DND-41 (cell line): ENCODE measurements around the gene FCER1G.

Source experiments
- ATAC-seq: fragments of 200-7000 bp; cut with Tn5 transposase; 3 replicates; pipeline ENCODE4 v1.9.1; 2021; ENCODE audit warnings: low read depth; ENCODE audit not compliant: insufficient read depth
- DNase-seq: peaks from one replicate; pipeline ENCODE4 v3.0.0-alpha.2; 2020
- H2AFZ ChIP-seq: 2 replicates; pipeline ENCODE4 v1.6.0; 2012; ENCODE audit warnings: low read depth, low read length
- H3K27ac ChIP-seq: 2 replicates; pipeline ENCODE4 v1.5.1; 2012; ENCODE audit warnings: low read length, inconsistent platforms
- H3K27me3 ChIP-seq: fragments of 200-600 bp; sonication (generic); 2 replicates; pipeline ENCODE4 v1.6.0; 2012; ENCODE audit warnings: low read length, mild to moderate bottlenecking, inconsistent platforms; ENCODE audit not compliant: insufficient read depth, poor library complexity
- H3K36me3 ChIP-seq: 2 replicates; pipeline ENCODE4 v1.5.1; 2012; ENCODE audit warnings: low read length, inconsistent platforms; ENCODE audit not compliant: insufficient read depth
- H3K4me1 ChIP-seq: 2 replicates; pipeline ENCODE4 v1.5.1; 2012; ENCODE audit warnings: mild to moderate bottlenecking, low read length; ENCODE audit not compliant: insufficient read depth
- H3K4me2 ChIP-seq: 2 replicates; pipeline ENCODE4 v1.6.0; 2012; ENCODE audit warnings: mild to moderate bottlenecking, moderate library complexity, low read length, inconsistent platforms; ENCODE audit not compliant: insufficient read depth
- H3K4me3 ChIP-seq, 2 experiments: fragments of 200-600 bp in 1 of 2; shearing (Covaris generic) in 1 of 2; 2 replicates each; pipeline ENCODE4 v1.5.1; 2012 to 2016; ENCODE audit warnings: inconsistent platforms in 2 of 2, low read length in 2 of 2, mild to moderate bottlenecking in 2 of 2, low read depth in 1 of 2, moderate library complexity in 1 of 2
- H3K79me2 ChIP-seq: 2 replicates; pipeline ENCODE4 v1.6.0; 2012; ENCODE audit warnings: low read length, inconsistent platforms; ENCODE audit not compliant: insufficient read depth
- H3K9ac ChIP-seq: 2 replicates; pipeline ENCODE4 v1.6.0; 2012; ENCODE audit warnings: low read depth, mild to moderate bottlenecking, inconsistent platforms, low read length, moderate library complexity
- H3K9me3 ChIP-seq: 2 replicates; pipeline ENCODE4 v1.5.1; 2012; ENCODE audit warnings: low read length, moderate library complexity, mild to moderate bottlenecking, inconsistent platforms; ENCODE audit not compliant: insufficient read depth, severe bottlenecking
- H4K20me1 ChIP-seq: 2 replicates; pipeline ENCODE4 v1.6.0; 2012; ENCODE audit warnings: low read length; ENCODE audit not compliant: insufficient read depth
- EZH2 ChIP-seq: IDR thresholded peaks from 3 replicates; pipeline ENCODE4 v1.6.1; 2012; ENCODE audit warnings: borderline replicate concordance, low read depth, mild to moderate bottlenecking, moderate library complexity, low read length, inconsistent platforms; ENCODE audit not compliant: severe bottlenecking
- TF ChIP-seq, protein P1 (sequence below): IDR thresholded peaks from 2 replicates; pipeline ENCODE4 v1.5.1; 2012; ENCODE audit warnings: borderline replicate concordance, low read length, moderate library complexity, mild to moderate bottlenecking; ENCODE audit not compliant: poor library complexity, severe bottlenecking; ENCODE audit errors: extremely low read depth

Gene FCER1G

DNA sequence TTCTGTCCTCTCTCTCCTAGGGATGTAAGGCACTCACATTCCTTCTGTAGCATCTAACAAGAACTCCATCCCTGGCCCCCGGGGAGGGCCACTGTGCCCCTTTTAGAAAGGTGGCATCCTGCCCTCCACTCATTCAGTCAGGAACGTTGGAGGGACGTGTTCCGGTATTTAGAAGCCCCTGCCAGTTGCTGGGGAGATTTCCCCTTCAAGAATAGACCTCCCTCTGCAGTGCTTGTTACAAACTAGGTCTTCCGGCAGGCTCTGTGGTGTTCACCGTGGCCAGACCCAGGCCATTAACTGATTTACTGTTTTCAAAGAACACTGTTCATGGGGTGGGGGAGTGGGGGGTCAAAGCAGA is 44.2 kb downstream of the FCER1G start:
- Histone ChIP-seq H3K4me3 (no peak overlapping the region), H3K9me3 (peaks cover 8% of the 10 kb centered on the region), H4K20me1 (no peaks in the 10 kb centered on the region), H3K27ac (no peak overlapping the region), H3K4me2 (no peak overlapping the region), H3K4me1 (no peaks in the 10 kb centered on the region), H3K36me3 (no peaks in the 10 kb centered on the region), H2AFZ (no peak overlapping the region), H3K9ac (no peak overlapping the region), H3K79me2 (no peaks in the 10 kb centered on the region), H3K27me3 (peaks cover 18% of the 10 kb centered on the region)
- no peak for TF ChIP-seq EZH2
- TF ChIP-seq, protein P1, sequence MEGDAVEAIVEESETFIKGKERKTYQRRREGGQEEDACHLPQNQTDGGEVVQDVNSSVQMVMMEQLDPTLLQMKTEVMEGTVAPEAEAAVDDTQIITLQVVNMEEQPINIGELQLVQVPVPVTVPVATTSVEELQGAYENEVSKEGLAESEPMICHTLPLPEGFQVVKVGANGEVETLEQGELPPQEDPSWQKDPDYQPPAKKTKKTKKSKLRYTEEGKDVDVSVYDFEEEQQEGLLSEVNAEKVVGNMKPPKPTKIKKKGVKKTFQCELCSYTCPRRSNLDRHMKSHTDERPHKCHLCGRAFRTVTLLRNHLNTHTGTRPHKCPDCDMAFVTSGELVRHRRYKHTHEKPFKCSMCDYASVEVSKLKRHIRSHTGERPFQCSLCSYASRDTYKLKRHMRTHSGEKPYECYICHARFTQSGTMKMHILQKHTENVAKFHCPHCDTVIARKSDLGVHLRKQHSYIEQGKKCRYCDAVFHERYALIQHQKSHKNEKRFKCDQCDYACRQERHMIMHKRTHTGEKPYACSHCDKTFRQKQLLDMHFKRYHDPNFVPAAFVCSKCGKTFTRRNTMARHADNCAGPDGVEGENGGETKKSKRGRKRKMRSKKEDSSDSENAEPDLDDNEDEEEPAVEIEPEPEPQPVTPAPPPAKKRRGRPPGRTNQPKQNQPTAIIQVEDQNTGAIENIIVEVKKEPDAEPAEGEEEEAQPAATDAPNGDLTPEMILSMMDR, result no peak
- ATAC-seq, result no peak
- DNase-seq, result no peak

DNA sequence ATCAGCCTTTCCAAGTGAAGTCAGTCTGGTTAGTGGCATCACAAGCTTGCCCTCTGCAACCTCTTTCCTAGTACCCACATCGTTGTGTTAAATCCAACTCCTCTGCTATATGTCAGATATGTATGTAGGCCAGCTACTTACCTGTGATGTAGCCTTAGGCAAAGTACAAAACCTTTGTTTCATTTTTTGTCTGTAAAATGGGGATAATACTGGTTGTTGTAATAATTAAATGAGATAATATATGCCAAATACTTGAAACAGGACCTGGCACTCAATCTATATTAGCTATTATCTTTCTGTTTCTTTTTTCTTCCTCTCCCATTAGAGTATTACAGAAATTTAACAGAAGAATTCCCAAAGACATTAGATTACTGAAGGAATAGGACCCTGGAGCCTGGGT is 44.7 kb downstream of the FCER1G start:
- no peak overlapping the region for H3K27ac ChIP-seq
- no peak overlapping the region for H2AFZ ChIP-seq
- peaks cover 8% of the 10 kb centered on the region for H3K9me3 ChIP-seq
- no peak overlapping the region for H3K4me2 ChIP-seq
- H3K9ac ChIP-seq, result no peak overlapping the region
- H4K20me1 ChIP-seq, result no peaks in the 10 kb centered on the region
- ATAC-seq (no peak), DNase-seq (no peak)
- no peaks in the 10 kb centered on the region for H3K4me1 ChIP-seq
- no peaks in the 10 kb centered on the region for H3K36me3 ChIP-seq
- H3K79me2 ChIP-seq, result no peaks in the 10 kb centered on the region
- H3K4me3 ChIP-seq, result no peak overlapping the region
- H3K27me3 ChIP-seq, result peaks cover 18% of the 10 kb centered on the region
- TF ChIP-seq EZH2, result no peak
- TF ChIP-seq, protein P1, result no peak

DNA sequence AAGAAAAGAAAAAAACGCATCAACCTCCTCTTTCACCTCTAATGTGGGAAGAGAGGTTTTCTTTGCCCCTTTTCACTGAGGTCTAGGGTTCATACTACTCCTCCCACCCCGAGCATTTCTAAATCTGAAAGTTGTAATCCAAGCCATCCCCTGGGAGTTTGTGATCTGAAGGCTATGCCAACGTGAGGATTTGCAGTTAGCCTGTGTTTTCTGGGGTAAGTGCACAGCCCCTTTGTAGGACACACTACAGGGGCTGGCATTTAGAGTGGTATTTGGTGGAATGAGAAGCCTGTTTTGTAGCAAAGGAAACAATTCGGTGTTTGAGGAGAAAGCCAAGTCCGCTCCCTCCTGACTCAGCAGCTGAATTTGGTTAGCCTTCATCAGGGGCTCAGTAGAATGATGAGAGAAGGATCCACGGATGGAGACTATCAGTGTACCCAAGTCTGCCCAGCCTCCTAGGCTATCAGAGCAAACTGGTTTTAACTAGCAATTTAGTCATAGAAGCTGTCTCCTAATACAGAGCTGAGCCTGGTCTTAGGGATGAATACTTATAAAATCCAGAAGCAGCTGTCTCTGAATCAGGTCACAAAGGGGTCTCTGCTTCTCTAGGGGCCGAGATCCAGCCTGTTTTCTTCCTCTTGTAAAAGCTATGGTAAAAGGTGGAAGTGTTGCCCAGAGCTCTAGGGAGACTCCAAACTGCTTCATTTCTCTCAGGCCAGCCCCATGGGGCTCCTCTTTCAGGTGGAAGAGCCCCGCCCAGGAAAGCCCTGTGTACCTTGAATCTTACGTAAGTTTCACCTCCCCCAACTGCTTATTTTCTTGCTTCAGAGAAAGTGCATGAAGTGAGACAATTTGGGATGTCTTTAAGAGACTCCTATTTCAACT is 45.5 kb downstream of the FCER1G start:
- DNase-seq (no peak), ATAC-seq (no peak)
- Histone ChIP-seq H2AFZ (no peak overlapping the region), H3K4me2 (no peak overlapping the region), H3K27ac (no peak overlapping the region), H3K4me1 (no peaks in the 10 kb centered on the region), H3K4me3 (no peak overlapping the region), H3K9me3 (peaks cover 8% of the 10 kb centered on the region), H3K9ac (no peak overlapping the region), H3K36me3 (no peaks in the 10 kb centered on the region), H3K79me2 (no peaks in the 10 kb centered on the region), H3K27me3 (peaks cover 18% of the 10 kb centered on the region), H4K20me1 (no peaks in the 10 kb centered on the region)
- TF ChIP-seq, protein P1, result no peak
- TF ChIP-seq EZH2, result no peak
